HepG2 (cell line): ENCODE measurements around the gene LRP10. TPM values are rescaled to one million over a fixed set of nuclear protein-coding genes. Genes with fewer than 3 reads are reported as not detected.

Source experiments
- ARHGAP35 ChIP-seq: sonication (generic); formaldehyde crosslinking; IDR thresholded peaks from 2 replicates; pipeline ENCODE4 v1.9.0; 2022; ENCODE audit warnings: mild to moderate bottlenecking, inconsistent platforms, moderate library complexity, missing genetic modification reagents, borderline replicate concordance
- ATF3 ChIP-seq: sonication (generic); formaldehyde crosslinking; IDR thresholded peaks from 2 replicates; pipeline ENCODE4 v1.4.0; 2020; ENCODE audit warnings: missing genetic modification reagents
- BCLAF1 ChIP-seq: fragments of 450-650 bp; IDR thresholded peaks from 2 replicates; pipeline ENCODE4 v1.6.1; 2017; ENCODE audit warnings: mild to moderate bottlenecking
- CBX5 ChIP-seq: sonication (generic); formaldehyde crosslinking; IDR thresholded peaks from 2 replicates; pipeline ENCODE4 v1.4.0; 2020; ENCODE audit warnings: missing genetic modification reagents, borderline replicate concordance
- GATAD2A ChIP-seq: IDR thresholded peaks from 2 replicates; pipeline ENCODE4 v1.6.1; 2016
- GTF2F1 ChIP-seq: fragments of 150-350 bp; IDR thresholded peaks from 2 replicates; pipeline ENCODE4 v1.6.1; 2014; ENCODE audit warnings: low read length
- MAFK ChIP-seq, 2 experiments: IDR thresholded peaks in 1 of 2; conservative IDR thresholded peaks in 1 of 2; 2 replicates each; pipeline ENCODE4 v1.6.1; 2011; ENCODE audit warnings: improper control_type of control experiment in 2 of 2, low read length in 2 of 2
- MIER2 ChIP-seq: IDR thresholded peaks from 2 replicates; pipeline ENCODE4 v1.6.1; 2016; ENCODE audit warnings: missing biosample characterization, missing genetic modification reagents
- NR2F6 ChIP-seq, 2 experiments: IDR thresholded peaks; 2 replicates each; pipeline ENCODE4 v1.6.1; 2016; ENCODE audit warnings: antibody characterized with exemption in 1 of 2, mild to moderate bottlenecking in 1 of 2
- PLRG1 ChIP-seq: fragments of 450-650 bp; conservative IDR thresholded peaks from 2 replicates; pipeline ENCODE4 v1.6.1; 2016
- SAFB2 ChIP-seq: sonication (generic); formaldehyde crosslinking; IDR thresholded peaks from 2 replicates; pipeline ENCODE4 v1.5.1; 2020; ENCODE audit warnings: missing genetic modification reagents, low read depth, mild to moderate bottlenecking, borderline replicate concordance
- SNAPC2 ChIP-seq: sonication (generic); formaldehyde crosslinking; IDR thresholded peaks from 2 replicates; pipeline ENCODE4 v1.8.1; 2022; ENCODE audit warnings: mild to moderate bottlenecking, missing genetic modification reagents
- SP4 ChIP-seq: sonication (generic); formaldehyde crosslinking; IDR thresholded peaks from 2 replicates; pipeline ENCODE4 v1.8.1; 2023; ENCODE audit warnings: mild to moderate bottlenecking, missing genetic modification reagents
- TCF7 ChIP-seq: sonication (generic); IDR thresholded peaks from 2 replicates; pipeline ENCODE4 v1.6.1; 2016; ENCODE audit warnings: antibody characterized with exemption, low read depth
- TMF1 ChIP-seq: sonication (generic); formaldehyde crosslinking; IDR thresholded peaks from 2 replicates; pipeline ENCODE4 v1.8.1; 2022; ENCODE audit warnings: low read depth, missing genetic modification reagents
- ZKSCAN8 ChIP-seq: IDR thresholded peaks from 2 replicates; pipeline ENCODE4 v1.6.1; 2016; ENCODE audit warnings: borderline replicate concordance, missing genetic modification reagents, missing compliant biosample characterization
- ZNF180 ChIP-seq: sonication (generic); formaldehyde crosslinking; IDR thresholded peaks from 2 replicates; pipeline ENCODE4 v1.4.0; 2020; ENCODE audit warnings: low read depth, missing genetic modification reagents, borderline replicate concordance
- ZNF468 ChIP-seq: sonication (generic); formaldehyde crosslinking; IDR thresholded peaks from 2 replicates; pipeline ENCODE4 v1.8.0; 2022; ENCODE audit warnings: mild to moderate bottlenecking, moderate library complexity, missing genetic modification reagents
- ZNF577 ChIP-seq: sonication (generic); formaldehyde crosslinking; IDR thresholded peaks from 2 replicates; pipeline ENCODE4 v1.4.0; 2020; ENCODE audit warnings: mild to moderate bottlenecking, low read depth, missing genetic modification reagents, borderline replicate concordance
- ZNF75D ChIP-seq: sonication (generic); formaldehyde crosslinking; IDR thresholded peaks from 2 replicates; pipeline ENCODE4 v1.8.1; 2023; ENCODE audit warnings: missing genetic modification reagents, mild to moderate bottlenecking, borderline replicate concordance
- ZNF879 ChIP-seq: sonication (generic); formaldehyde crosslinking; IDR thresholded peaks from 2 replicates; pipeline ENCODE4 v1.8.1; 2023; ENCODE audit warnings: missing genetic modification reagents
- polyA plus RNA-seq, 8 experiments: library from polyadenylated mRNA; depleted of rRNA in 3 of 8; stranded (reverse) in 7 of 8; unstranded in 1 of 8; fragments of >200 nt; fragmentation: Illumina TruSeq in 4 of 8; extraction: Trizol in 4 of 8; gene quantifications; 2 replicates each; pipeline versions ENCODE4 v1.2.1 to v1.2.3, GENCODE V29; 2011 to 2016; ENCODE audit warnings: low read depth in 4 of 8, missing spikeins in 1 of 8, mixed read lengths in 1 of 8; ENCODE audit not compliant: insufficient read depth in 1 of 8
- total RNA-seq, 5 experiments: library from RNA; depleted of rRNA; stranded (reverse); fragments of >200 nt; fragmentation: Illumina TruSeq; extraction: Trizol; gene quantifications; 2 replicates each; pipeline ENCODE4 v1.2.3, GENCODE V29; 2016; ENCODE audit warnings: low read depth in 1 of 5
- TF ChIP-seq, protein P1 (sequence below): sonication (generic); formaldehyde crosslinking; IDR thresholded peaks from 2 replicates; pipeline ENCODE4 v1.4.0; 2020; ENCODE audit warnings: mild to moderate bottlenecking, low read depth, missing genetic modification reagents
- TF ChIP-seq, protein P2 (sequence below): IDR thresholded peaks from 2 replicates; pipeline ENCODE4 v1.6.1; 2016; ENCODE audit warnings: missing biosample characterization, missing genetic modification reagents, low read depth
- TF ChIP-seq, protein P3 (sequence below): IDR thresholded peaks from 2 replicates; pipeline ENCODE4 v1.6.1; 2016; ENCODE audit warnings: mild to moderate bottlenecking

Gene LRP10
- total and polyA plus RNA-seq, 2 of the 13 experiments (the other 11 are each of a cell fraction or from before 2014, with no cell fraction given), result 16.9 to 45.2 TPM

GRCh38 chr14:22871224-22872032 lies at the start of gene LRP10 (continued):
- TF ChIP-seq, protein P1, sequence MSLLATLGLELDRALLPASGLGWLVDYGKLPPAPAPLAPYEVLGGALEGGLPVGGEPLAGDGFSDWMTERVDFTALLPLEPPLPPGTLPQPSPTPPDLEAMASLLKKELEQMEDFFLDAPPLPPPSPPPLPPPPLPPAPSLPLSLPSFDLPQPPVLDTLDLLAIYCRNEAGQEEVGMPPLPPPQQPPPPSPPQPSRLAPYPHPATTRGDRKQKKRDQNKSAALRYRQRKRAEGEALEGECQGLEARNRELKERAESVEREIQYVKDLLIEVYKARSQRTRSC (CRISPR knock-in tag), result no peak
- TF ChIP-seq MAFK (conservative IDR thresholded peaks at IDR 0.05 in 1 of 2, IDR thresholded peaks at IDR 0.05 in 1 of 2; ENCODE audit: low read length in 2 of 2) (no peak), ATF3 (CRISPR knock-in tag) (no peak), GTF2F1 (no peak), TCF7 (peak; percentile 61; the same call in 1 of the 2 replicates), NR2F6 (IDR thresholded peaks at IDR 0.05) (peak; percentile 88; the same call in 1 of the 2 replicates), NR2F6 (CRISPR knock-in tag; IDR thresholded peaks at IDR 0.05) (peak; percentile 87), ZNF75D (CRISPR knock-in tag) (no peak), BCLAF1 (no peak), PLRG1 (no peak), ARHGAP35 (CRISPR knock-in tag) (peak; percentile 91), ZNF577 (0 out of 2 replicates have a peak, but pooled peaks have one; percentile 83), ZKSCAN8 (CRISPR knock-in tag) (peak; percentile 62; the same call in 1 of the 2 replicates), ZNF468 (CRISPR knock-in tag) (no peak), SP4 (CRISPR knock-in tag) (peak; percentile 100), GATAD2A (CRISPR knock-in tag) (peak; percentile 89), ZNF879 (CRISPR knock-in tag) (peak; percentile 85; the same call in 1 of the 2 replicates), MIER2 (CRISPR knock-in tag) (peak; percentile 18), ZNF180 (no peak), CBX5 (CRISPR knock-in tag) (peak; percentile 63; the same call in 1 of the 2 replicates), SNAPC2 (peak; percentile 57; the same call in 1 of the 2 replicates), TMF1 (CRISPR knock-in tag) (peak; percentile 93; the same call in 1 of the 2 replicates), SAFB2 (CRISPR knock-in tag) (peak; percentile 100)
- TF ChIP-seq, protein P2, sequence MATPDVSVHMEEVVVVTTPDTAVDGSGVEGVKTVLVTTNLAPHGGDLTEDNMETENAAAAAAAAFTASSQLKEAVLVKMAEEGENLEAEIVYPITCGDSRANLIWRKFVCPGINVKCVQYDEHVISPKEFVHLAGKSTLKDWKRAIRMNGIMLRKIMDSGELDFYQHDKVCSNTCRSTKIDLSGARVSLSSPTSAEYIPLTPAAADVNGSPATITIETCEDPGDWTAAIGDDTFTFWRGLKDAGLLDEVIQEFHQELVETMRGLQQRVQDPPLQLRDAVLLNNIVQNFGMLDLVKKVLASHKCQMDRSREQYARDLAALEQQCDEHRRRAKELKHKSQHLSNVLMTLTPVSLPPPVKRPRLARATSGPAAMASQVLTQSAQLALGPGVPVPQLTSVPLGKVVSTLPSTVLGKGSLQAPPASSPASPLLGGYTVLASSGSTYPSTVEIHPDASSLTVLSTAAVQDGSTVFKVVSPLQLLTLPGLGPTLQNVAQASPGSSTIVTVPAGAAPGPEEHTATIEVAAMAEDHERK, result no peak
- TF ChIP-seq, protein P3, sequence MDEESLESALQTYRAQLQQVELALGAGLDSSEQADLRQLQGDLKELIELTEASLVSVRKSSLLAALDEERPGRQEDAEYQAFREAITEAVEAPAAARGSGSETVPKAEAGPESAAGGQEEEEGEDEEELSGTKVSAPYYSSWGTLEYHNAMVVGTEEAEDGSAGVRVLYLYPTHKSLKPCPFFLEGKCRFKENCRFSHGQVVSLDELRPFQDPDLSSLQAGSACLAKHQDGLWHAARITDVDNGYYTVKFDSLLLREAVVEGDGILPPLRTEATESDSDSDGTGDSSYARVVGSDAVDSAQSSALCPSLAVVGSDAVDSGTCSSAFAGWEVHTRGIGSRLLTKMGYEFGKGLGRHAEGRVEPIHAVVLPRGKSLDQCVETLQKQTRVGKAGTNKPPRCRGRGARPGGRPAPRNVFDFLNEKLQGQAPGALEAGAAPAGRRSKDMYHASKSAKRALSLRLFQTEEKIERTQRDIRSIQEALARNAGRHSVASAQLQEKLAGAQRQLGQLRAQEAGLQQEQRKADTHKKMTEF (CRISPR knock-in tag), result peak; percentile 98
